GM12872 (cell line): ENCODE data around the gene RRAGC.

Experiments used
- CTCF ChIP-seq: IDR thresholded peaks from 3 replicates; pipeline ENCODE4 v1.5.1; 2011; ENCODE audit warnings: low read depth, mild to moderate bottlenecking, low read length, moderate library complexity; ENCODE audit not compliant: insufficient read depth

RRAGC gene

GRCh38 chr1:38891753-38892152, 32.2 kb upstream of the RRAGC start:
- 0 out of 3 replicates have a peak, but pooled peaks have one; percentile 15 for TF ChIP-seq CTCF

GRCh38 chr1:38889589-38889988, 30.0 kb upstream of the RRAGC start:
- no peak for TF ChIP-seq CTCF

- no peak for TF ChIP-seq CTCF
These were observed 29.1 kb upstream of the RRAGC start for GRCh38 chr1:38888423-38889333.

- TF ChIP-seq CTCF = no peak
These were observed 25.5 kb upstream of the RRAGC start for GRCh38 chr1:38885092-38885491.

GRCh38 chr1:38881487-38881886, 21.9 kb upstream of the RRAGC start, which contains the start of gene GJA9:
Gene GJA9 (minus strand): TSS chr1:38881587. CDS start chr1:38876098, 5,489 bp downstream.
- TF ChIP-seq CTCF = no peak

- no peak for TF ChIP-seq CTCF
These were observed 16.2 kb upstream of the RRAGC start for GRCh38 chr1:38875811-38876210.

GRCh38 chr1:38873027-38873969, 13.7 kb upstream of the RRAGC start, which contains the start of gene MYCBP:
Gene MYCBP (minus strand): TSS chr1:38873348. CDS start chr1:38873305, 43 bp downstream.
- no peak for TF ChIP-seq CTCF
